ENCODE results near the gene LSM12. TPM values are rescaled to one million over a fixed set of nuclear protein-coding genes. Genes with fewer than 3 reads are reported as not detected.

Gene LSM12
- total RNA-seq, 2 donors from 2014 or later = 35.3 to 46.5 TPM

- H3K27ac Mint-ChIP-seq = peak overlapping the region; percentile 24
- DNase-seq (no peak), ATAC-seq (no peak)
- peaks cover 4% of the 10 kb centered on the region for H3K36me3 Mint-ChIP-seq (ENCODE audit: low read depth)
- H3K4me3 Mint-ChIP-seq = no peak overlapping the region
- H3K27me3 Mint-ChIP-seq = no peaks in the 10 kb centered on the region
- H3K4me1 Mint-ChIP-seq = peaks cover 11% of the 10 kb centered on the region
- no peaks in the 10 kb centered on the region for H3K9me3 ChIP-seq (ENCODE audit: control insufficient read depth, low read length, poor library complexity, severe bottlenecking)
Observed at GRCh38 chr17:44076716-44077594, 10.5 kb upstream of the LSM12 start.

- Mint-ChIP-seq H3K27me3 (no peaks in the 10 kb centered on the region), H3K27ac (peak overlapping the region; percentile 67), H3K4me1 (peaks cover 19% of the 10 kb centered on the region), H3K4me3 (no peak overlapping the region), H3K36me3 (ENCODE audit: low read depth) (peaks cover 4% of the 10 kb centered on the region)
- DNase-seq (no peak), ATAC-seq (no peak)
- H3K9me3 ChIP-seq (ENCODE audit: control insufficient read depth, low read length, poor library complexity, severe bottlenecking) = no peaks in the 10 kb centered on the region
Observed at GRCh38 chr17:44075598-44076293, 9.3 kb upstream of the LSM12 start.

- no peak for DNase-seq
- peaks cover 4% of the 10 kb centered on the region for H3K36me3 Mint-ChIP-seq (ENCODE audit: low read depth)
- H3K27me3 Mint-ChIP-seq = no peaks in the 10 kb centered on the region
- ATAC-seq = no peak
- peaks cover 25% of the 10 kb centered on the region for H3K4me1 Mint-ChIP-seq
- H3K4me3 Mint-ChIP-seq = no peak overlapping the region
- H3K27ac Mint-ChIP-seq = peak overlapping the region; percentile 67
- no peaks in the 10 kb centered on the region for H3K9me3 ChIP-seq (ENCODE audit: control insufficient read depth, low read length, poor library complexity, severe bottlenecking)
Observed at GRCh38 chr17:44074911-44075285, 8.4 kb upstream of the LSM12 start.

- Mint-ChIP-seq H3K27ac (peak overlapping the region; percentile 67), H3K4me1 (peaks cover 24% of the 10 kb centered on the region)
Observed at GRCh38 chr17:44074231-44074910, 7.9 kb upstream of the LSM12 start.

GRCh38 chr17:44071772-44072171 lies 5.3 kb upstream of the LSM12 start:
- ATAC-seq (no peak), DNase-seq (no peak)
- Mint-ChIP-seq H3K4me1 (peaks cover 27% of the 10 kb centered on the region), H3K4me3 (peak overlapping the region; percentile 84), H3K27me3 (no peaks in the 10 kb centered on the region), H3K36me3 (ENCODE audit: low read depth) (peaks cover 2% of the 10 kb centered on the region), H3K27ac (peak overlapping the region; percentile 95)
- no peaks in the 10 kb centered on the region for H3K9me3 ChIP-seq (ENCODE audit: control insufficient read depth, low read length, poor library complexity, severe bottlenecking)

More at GRCh38 chr17:44074231-44074910, 7.9 kb upstream of the LSM12 start:
- H3K4me3 Mint-ChIP-seq = no peak overlapping the region
- no peaks in the 10 kb centered on the region for H3K9me3 ChIP-seq (ENCODE audit: control insufficient read depth, low read length, poor library complexity, severe bottlenecking)
- no peaks in the 10 kb centered on the region for H3K27me3 Mint-ChIP-seq
- DNase-seq (no peak), ATAC-seq (no peak)
- peaks cover 4% of the 10 kb centered on the region for H3K36me3 Mint-ChIP-seq (ENCODE audit: low read depth)

- Mint-ChIP-seq H3K36me3 (ENCODE audit: low read depth) (no peaks in the 10 kb centered on the region), H3K4me3 (peak overlapping the region; percentile 94), H3K4me1 (peaks cover 30% of the 10 kb centered on the region), H3K27ac (peak overlapping the region; percentile 95), H3K27me3 (no peaks in the 10 kb centered on the region)
- no peaks in the 10 kb centered on the region for H3K9me3 ChIP-seq (ENCODE audit: control insufficient read depth, low read length, poor library complexity, severe bottlenecking)
- no peak for ATAC-seq
- DNase-seq = no peak
Observed at GRCh38 chr17:44071198-44071520, 4.7 kb upstream of the LSM12 start.

- DNase-seq (peak; percentile 45 to 74 (median 73)), ATAC-seq (peak; percentile 55)
- H3K9me3 ChIP-seq (ENCODE audit: control insufficient read depth, low read length, poor library complexity, severe bottlenecking) = no peaks in the 10 kb centered on the region
- peaks cover 34% of the 10 kb centered on the region for H3K4me1 Mint-ChIP-seq
- H3K36me3 Mint-ChIP-seq (ENCODE audit: low read depth) = no peaks in the 10 kb centered on the region
- H3K27me3 Mint-ChIP-seq = no peaks in the 10 kb centered on the region
- H3K27ac Mint-ChIP-seq = peak within 1 kb of the TSS; percentile 95
- peak within 1 kb of the TSS; percentile 94 for H3K4me3 Mint-ChIP-seq
Observed at GRCh38 chr17:44070455-44071197, 4.2 kb upstream of the LSM12 start, which contains the start of gene G6PC3. Gene G6PC3, plus strand, starts transcription at chr17:44070735. Its CDS starts 231 bp downstream, at chr17:44070966.

- no peaks in the 10 kb centered on the region for H3K27me3 Mint-ChIP-seq
- H3K4me3 Mint-ChIP-seq = peak overlapping the region; percentile 94
- H3K4me1 Mint-ChIP-seq = peaks cover 37% of the 10 kb centered on the region
- no peak for DNase-seq
- peak overlapping the region; percentile 95 for H3K27ac Mint-ChIP-seq
- no peak for ATAC-seq
- no peaks in the 10 kb centered on the region for H3K9me3 ChIP-seq (ENCODE audit: control insufficient read depth, low read length, poor library complexity, severe bottlenecking)
- no peaks in the 10 kb centered on the region for H3K36me3 Mint-ChIP-seq (ENCODE audit: low read depth)
Observed at GRCh38 chr17:44069974-44070454, 3.5 kb upstream of the LSM12 start.

GRCh38 chr17:44067545-44067940 lies 1.1 kb upstream of the LSM12 start:
- Mint-ChIP-seq H3K36me3 (ENCODE audit: low read depth) (no peaks in the 10 kb centered on the region), H3K27ac (peak overlapping the region; percentile 96), H3K4me1 (peaks cover 40% of the 10 kb centered on the region), H3K27me3 (no peaks in the 10 kb centered on the region), H3K4me3 (no peak overlapping the region)
- ATAC-seq (no peak), DNase-seq (no peak)
- H3K9me3 ChIP-seq (ENCODE audit: control insufficient read depth, low read length, poor library complexity, severe bottlenecking) = no peaks in the 10 kb centered on the region

GRCh38 chr17:44065668-44066203 lies 735 bp downstream of the LSM12 start:
- Mint-ChIP-seq H3K27me3 (no peaks in the 10 kb centered on the region), H3K4me1 (peaks cover 35% of the 10 kb centered on the region), H3K27ac (peak overlapping the region; percentile 96), H3K4me3 (peak overlapping the region; percentile 97), H3K36me3 (ENCODE audit: low read depth) (no peaks in the 10 kb centered on the region)
- DNase-seq (no peak), ATAC-seq (no peak)
- H3K9me3 ChIP-seq (ENCODE audit: control insufficient read depth, low read length, poor library complexity, severe bottlenecking) = no peaks in the 10 kb centered on the region

GRCh38 chr17:44063704-44064639 lies 2.5 kb downstream of the LSM12 start:
- no peaks in the 10 kb centered on the region for H3K9me3 ChIP-seq (ENCODE audit: control insufficient read depth, low read length, poor library complexity, severe bottlenecking)
- DNase-seq (no peak), ATAC-seq (no peak)
- H3K36me3 Mint-ChIP-seq (ENCODE audit: low read depth) = no peaks in the 10 kb centered on the region
- peak overlapping the region; percentile 14 for H3K27ac Mint-ChIP-seq
- H3K4me3 Mint-ChIP-seq = no peak overlapping the region
- peaks cover 38% of the 10 kb centered on the region for H3K4me1 Mint-ChIP-seq
- no peaks in the 10 kb centered on the region for H3K27me3 Mint-ChIP-seq

GRCh38 chr17:44062871-44063270 lies 3.6 kb downstream of the LSM12 start:
- DNase-seq (no peak), ATAC-seq (no peak)
- Mint-ChIP-seq H3K27ac (no peak overlapping the region), H3K4me3 (no peak overlapping the region), H3K27me3 (no peaks in the 10 kb centered on the region), H3K36me3 (ENCODE audit: low read depth) (no peaks in the 10 kb centered on the region), H3K4me1 (peaks cover 38% of the 10 kb centered on the region)
- no peaks in the 10 kb centered on the region for H3K9me3 ChIP-seq (ENCODE audit: control insufficient read depth, low read length, poor library complexity, severe bottlenecking)

Measured in T-helper 17 cell (primary cell).